Common myeloid progenitor, CD34-positive (primary cell): ENCODE data around the gene MBIP.

Experiments used
- CTCF ChIA-PET: fragments of 350-600 bp; sonication (Branson Sonifier 250); formaldehyde crosslinking; loops from one replicate; lab custom pipeline; 2021; ENCODE audit warnings: antibody characterized with exemption; lab: Charles Lee
- POLR2A ChIA-PET: fragments of 350-600 bp; sonication (Branson Sonifier 250); formaldehyde crosslinking; loops from one replicate; lab custom pipeline; 2021; ENCODE audit warnings: antibody characterized with exemption; lab: Charles Lee
- DNase-seq, 3 donors: peaks; one replicate each; pipeline versions ENCODE4 v3.0.0 to v3.0.0-alpha.2; 2013
- H3K27ac ChIP-seq, 2 experiments: 1 replicate in 1 of 2; 2 replicates in 1 of 2; pipeline ENCODE4 v1.7.0; 2013; ENCODE audit warnings: inconsistent platforms in 2 of 2, low read length in 2 of 2, mild to moderate bottlenecking in 2 of 2, low read depth in 1 of 2, moderate library complexity in 1 of 2; ENCODE audit not compliant: severe bottlenecking in 2 of 2, insufficient read depth in 1 of 2, poor library complexity in 1 of 2
- H3K27me3 ChIP-seq, 5 experiments: replicated peaks in 2 of 5; 1 replicate in 3 of 5; 2 replicates in 2 of 5; pipeline versions ENCODE4 v1.6.1 to v1.7.0; 2013; ENCODE audit warnings: low read length in 4 of 5, mild to moderate bottlenecking in 2 of 5, moderate library complexity in 2 of 5, inconsistent platforms in 1 of 5; ENCODE audit not compliant: insufficient read depth in 5 of 5, control insufficient read depth in 4 of 5
- H3K36me3 ChIP-seq, 4 experiments: 1 replicate in 2 of 4; 2 replicates in 2 of 4; pipeline versions ENCODE4 v1.6.1 to v1.7.0; 2013; ENCODE audit warnings: low read length in 3 of 4, control low read depth in 1 of 4, mild to moderate bottlenecking in 1 of 4; ENCODE audit not compliant: control insufficient read depth in 4 of 4, insufficient read depth in 4 of 4
- H3K4me1 ChIP-seq, 4 experiments: 1 replicate in 3 of 4; 2 replicates in 1 of 4; pipeline versions ENCODE4 v1.6.1 to v1.7.1; 2013; ENCODE audit warnings: low read length in 3 of 4, mild to moderate bottlenecking in 3 of 4, control low read depth in 1 of 4, inconsistent platforms in 1 of 4, moderate library complexity in 1 of 4; ENCODE audit not compliant: control insufficient read depth in 4 of 4, insufficient read depth in 4 of 4; ENCODE audit errors: control extremely low read depth in 1 of 4
- H3K4me3 ChIP-seq, 7 experiments: 1 replicate in 4 of 7; 2 replicates in 3 of 7; pipeline versions ENCODE4 v1.5.1 to v1.7.0; 2013; ENCODE audit warnings: mild to moderate bottlenecking in 7 of 7, low read length in 6 of 7, moderate library complexity in 6 of 7, inconsistent platforms in 2 of 7, low read depth in 2 of 7, control low read depth in 1 of 7; ENCODE audit not compliant: insufficient read depth in 4 of 7, control insufficient read depth in 1 of 7; ENCODE audit errors: extremely low read depth in 1 of 7
- H3K9me3 ChIP-seq, 5 experiments: 1 replicate in 4 of 5; 2 replicates in 1 of 5; pipeline versions ENCODE4 v1.6.1 to v1.7.1; 2013; ENCODE audit warnings: low read length in 4 of 5, mild to moderate bottlenecking in 2 of 5, inconsistent platforms in 1 of 5, low read depth in 1 of 5, moderate library complexity in 1 of 5; ENCODE audit not compliant: control insufficient read depth in 4 of 5, insufficient read depth in 2 of 5; ENCODE audit errors: control extremely low read depth in 1 of 5
- WGBS: methylation state at CpG from one replicate; pipeline ENCODE4 v1.1.5; 2013; ENCODE audit not compliant: insufficient coverage; 5-methylcytosine and 5-hydroxymethylcytosine counted together

MBIP gene

GRCh38 chr14:36301159-36301558, 19.3 kb downstream of the MBIP start:
- Histone ChIP-seq H3K27me3 (no peaks in the 10 kb centered on the region), H3K9me3 (no peaks in the 10 kb centered on the region), H3K36me3 (peaks cover 20 to 60% (median 36%) of the 10 kb centered on the region in 4 experiments), H3K4me3 (no peak overlapping the region), H3K4me1 (no peaks in the 10 kb centered on the region), H3K27ac (no peak overlapping the region)
- WGBS: 86% methylated on average over 2 of the region's 3 CpGs
- ChIA-PET CTCF (no interaction called here), POLR2A (no interaction called here)
- DNase-seq: no peak

GRCh38 chr14:36300337-36300736, 20.1 kb downstream of the MBIP start:
- Histone ChIP-seq H3K4me1 (peaks cover 0 to 4% (median under 1%) of the 10 kb centered on the region in 4 experiments), H3K4me3 (no peak overlapping the region), H3K36me3 (peaks cover 18 to 55% (median 31%) of the 10 kb centered on the region in 4 experiments), H3K9me3 (no peaks in the 10 kb centered on the region), H3K27me3 (no peaks in the 10 kb centered on the region), H3K27ac (no peak overlapping the region)
- ChIA-PET POLR2A (no interaction called here), CTCF (interaction anchor here (1.3 kb wide), 1 partner anchor 13 kb away, joined by 3 read pairs; no protein-coding TSS in a partner anchor)
- DNase-seq: no peak

DNA sequence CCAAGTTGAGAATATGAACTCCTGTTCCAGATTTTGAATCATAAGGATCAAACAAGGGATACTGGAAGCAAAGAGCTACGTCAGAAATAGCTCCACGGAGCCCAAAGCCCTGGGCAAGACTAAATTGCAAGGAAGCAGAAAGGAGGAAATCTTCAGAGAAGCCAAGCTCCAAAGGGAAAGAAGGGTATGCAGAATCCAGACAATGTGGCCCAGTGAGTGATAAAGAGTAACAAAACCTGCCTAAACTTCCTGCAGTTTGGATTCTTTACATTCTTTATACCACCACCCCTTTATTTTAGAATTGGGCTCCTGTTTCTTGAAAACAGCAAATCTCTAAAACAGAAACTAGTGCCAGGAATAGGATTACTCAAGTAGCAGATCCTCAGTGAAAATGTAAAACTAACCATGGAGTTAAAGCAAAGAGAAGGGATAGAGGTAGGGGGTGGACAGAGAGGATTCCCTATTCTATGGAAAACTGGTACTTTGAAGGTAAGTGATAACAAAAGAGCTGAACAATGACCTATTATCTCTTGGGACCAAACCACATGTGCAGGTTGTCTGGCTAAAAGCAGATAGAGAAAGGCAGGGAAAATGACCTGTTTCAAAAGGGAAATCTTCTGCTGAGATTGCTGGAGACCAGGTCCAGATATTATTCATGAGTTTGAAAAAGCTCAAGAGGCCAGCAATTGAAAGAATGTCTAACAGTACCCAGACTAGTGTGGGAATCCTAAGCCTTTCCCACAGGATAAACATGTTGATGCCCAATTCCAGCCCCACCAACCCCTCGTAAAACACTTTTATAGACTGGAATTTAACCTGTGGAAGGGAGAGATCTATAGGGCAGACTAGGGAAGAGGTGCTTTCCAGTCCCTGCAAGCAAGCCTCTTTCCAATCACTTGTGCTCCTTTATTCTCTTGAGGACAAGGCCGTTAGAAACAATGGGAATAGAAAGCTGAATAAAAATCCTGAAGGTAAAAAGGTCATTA, 24.5 kb downstream of the MBIP start:
- no peak overlapping the region for H3K27ac ChIP-seq
- DNase-seq: no peak
- no peaks in the 10 kb centered on the region for H3K9me3 ChIP-seq
- H3K36me3 ChIP-seq: peaks cover 6 to 32% (median 24%) of the 10 kb centered on the region in 4 experiments
- ChIA-PET POLR2A (no interaction called here), CTCF (interaction anchor here (0.6 kb wide), 1 partner anchor 227 kb away, joined by 3 read pairs; no protein-coding TSS in a partner anchor)
- WGBS: 73% methylated on average over 4 of the region's 4 CpGs
- no peak overlapping the region for H3K4me3 ChIP-seq
- peaks cover 3 to 19% (median 5%) of the 10 kb centered on the region in 4 experiments for H3K4me1 ChIP-seq
- no peaks in the 10 kb centered on the region for H3K27me3 ChIP-seq

- Histone ChIP-seq H3K27ac (no peak overlapping the region), H3K36me3 (peaks cover 6 to 26% (median 20%) of the 10 kb centered on the region in 4 experiments), H3K4me3 (no peak overlapping the region), H3K4me1 (peaks cover 3 to 19% (median 5%) of the 10 kb centered on the region in 4 experiments), H3K9me3 (no peaks in the 10 kb centered on the region), H3K27me3 (no peaks in the 10 kb centered on the region)
- ChIA-PET POLR2A (no interaction called here), CTCF (no interaction called here)
- DNase-seq: no peak
- WGBS: 92% methylated on average over 3 of the region's 4 CpGs
Measured at GRCh38 chr14:36294543-36294942, 25.9 kb downstream of the MBIP start.

DNA sequence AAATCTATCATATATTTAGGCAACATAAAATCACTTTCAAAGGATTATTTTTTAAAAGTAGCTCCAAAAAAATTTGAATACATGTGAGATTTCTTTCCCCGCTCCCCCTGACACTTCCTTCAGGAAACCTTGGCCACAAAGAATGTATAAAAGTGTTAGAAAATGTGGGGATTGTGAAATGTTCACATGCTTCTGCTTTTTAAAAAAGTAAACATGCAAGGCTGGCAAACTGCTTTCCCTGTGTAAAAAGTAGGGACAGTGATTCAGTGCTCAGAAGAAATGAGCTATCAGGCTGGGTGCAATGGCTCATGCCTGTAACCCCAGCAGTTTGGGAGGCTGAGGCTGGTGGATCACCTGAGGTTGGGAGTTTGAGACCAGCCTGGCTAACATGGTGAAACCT, 26.6 kb downstream of the MBIP start:
- H3K9me3 ChIP-seq: no peaks in the 10 kb centered on the region
- no peaks in the 10 kb centered on the region for H3K27me3 ChIP-seq
- H3K4me3 ChIP-seq: peak overlapping the region in 1 of 7 experiments; percentile 2
- WGBS: no CpG with 5 or more reads among the region's 1 CpG
- peak; percentile 35 to 83 (median 77) for DNase-seq
- ChIA-PET POLR2A (no interaction called here), CTCF (no interaction called here)
- H3K36me3 ChIP-seq: peaks cover 6 to 24% (median 17%) of the 10 kb centered on the region in 4 experiments
- no peak overlapping the region for H3K27ac ChIP-seq
- peaks cover 3 to 19% (median 5%) of the 10 kb centered on the region in 4 experiments for H3K4me1 ChIP-seq

DNA sequence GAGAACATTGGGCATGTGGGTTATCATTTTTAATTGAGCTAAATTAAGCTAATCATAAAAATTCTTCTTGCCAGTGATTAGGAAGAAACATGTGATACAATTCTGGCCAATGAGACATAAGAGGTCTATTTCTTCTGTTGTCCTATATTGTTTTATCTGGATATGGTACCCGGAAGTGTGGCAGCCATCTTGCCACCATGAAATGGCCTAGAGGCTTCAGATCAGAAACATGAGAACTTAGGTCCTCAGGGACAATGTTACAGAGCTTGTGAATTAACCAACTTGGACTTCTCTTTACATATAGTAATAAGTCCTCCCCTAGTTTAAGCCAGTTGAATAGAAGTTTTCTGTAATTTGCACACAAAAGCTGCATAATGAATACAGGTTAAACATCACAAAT, 30.5 kb downstream of the MBIP start:
- Histone ChIP-seq H3K36me3 (no peaks in the 10 kb centered on the region), H3K4me3 (no peak overlapping the region), H3K9me3 (no peaks in the 10 kb centered on the region), H3K27me3 (peaks cover 0 to 2% (median 0%) of the 10 kb centered on the region in 5 experiments), H3K4me1 (peaks cover 3 to 13% (median 5%) of the 10 kb centered on the region in 4 experiments), H3K27ac (no peak overlapping the region)
- DNase-seq: no peak
- 100% methylated on average over 1 of the region's 1 CpG for WGBS
- ChIA-PET CTCF (no interaction called here), POLR2A (no interaction called here)

GRCh38 chr14:36288496-36288895, 31.9 kb downstream of the MBIP start:
- Histone ChIP-seq H3K4me1 (peaks cover 0 to 12% (median 2%) of the 10 kb centered on the region in 4 experiments), H3K4me3 (no peak overlapping the region), H3K9me3 (no peaks in the 10 kb centered on the region), H3K36me3 (no peaks in the 10 kb centered on the region), H3K27ac (no peak overlapping the region), H3K27me3 (peaks cover 0 to 2% (median 0%) of the 10 kb centered on the region in 5 experiments)
- POLR2A ChIA-PET: no interaction called here
- WGBS: 100% methylated on average over 2 of the region's 3 CpGs
- CTCF ChIA-PET: no interaction called here
- DNase-seq: no peak
